Lung (tissue), 13 donors: ENCODE results near the gene SNRPB2. TPM values are rescaled to one million over a fixed set of nuclear protein-coding genes. Genes with fewer than 3 reads are reported as not detected.

Experiments
- ATAC-seq: fragments of 200-7000 bp; cut with Tn5 transposase; one replicate; pipeline ENCODE4 v1.9.1; 2020; ENCODE audit warnings: moderate number of reproducible peaks; ENCODE audit not compliant: insufficient read depth, low FRiP score
- DNase-seq, 3 donors: peaks; one replicate each; pipeline ENCODE4 v3.0.0-alpha.2; 2013 to 2017
- H3K27ac ChIP-seq, 2 donors: one replicate each; pipeline ENCODE4 v1.5.1; 2013; ENCODE audit warnings: mild to moderate bottlenecking in 2 of 2, moderate library complexity in 2 of 2, control low read depth in 1 of 2, inconsistent platforms in 1 of 2, low read depth in 1 of 2, low read length in 1 of 2
- H3K27me3 ChIP-seq, 3 donors: one replicate each; pipeline ENCODE4 v1.5.1; 2013; ENCODE audit warnings: low read length in 2 of 3; ENCODE audit not compliant: control insufficient read depth in 3 of 3, insufficient read depth in 3 of 3
- H3K36me3 ChIP-seq, 4 donors: one replicate each; pipeline ENCODE4 v1.5.1; 2013; ENCODE audit warnings: low read length in 4 of 4, mild to moderate bottlenecking in 1 of 4, moderate library complexity in 1 of 4; ENCODE audit not compliant: control insufficient read depth in 4 of 4, insufficient read depth in 4 of 4
- H3K4me1 ChIP-seq, 5 donors: one replicate each; pipeline ENCODE4 v1.5.1; 2013; ENCODE audit warnings: low read length in 5 of 5, mild to moderate bottlenecking in 2 of 5, moderate library complexity in 1 of 5; ENCODE audit not compliant: control insufficient read depth in 5 of 5, insufficient read depth in 5 of 5
- H3K4me3 ChIP-seq: one replicate; pipeline ENCODE4 v1.5.1; 2013; ENCODE audit warnings: mild to moderate bottlenecking, control low read depth, moderate library complexity
- H3K9ac ChIP-seq, 2 donors: one replicate each; pipeline ENCODE4 v1.5.1; 2013; ENCODE audit warnings: low read length in 2 of 2, control low read depth in 1 of 2; ENCODE audit not compliant: insufficient read depth in 1 of 2
- H3K9me3 ChIP-seq, 4 donors: one replicate each; pipeline ENCODE4 v1.5.1; 2013; ENCODE audit warnings: low read length in 3 of 4, mild to moderate bottlenecking in 1 of 4, moderate library complexity in 1 of 4; ENCODE audit not compliant: control insufficient read depth in 4 of 4, insufficient read depth in 3 of 4
- WGBS, 2 donors: extraction: QIAGEN DNeasy Blood & Tissue Kit; methylation state at CpG; one replicate each; pipeline ENCODE4 v1.1.7; 2013; 5-methylcytosine and 5-hydroxymethylcytosine counted together
- polyA plus RNA-seq, 2 donors: library from polyadenylated mRNA; stranded (reverse); fragments of 200-250 nt; gene quantifications; one replicate each; pipeline ENCODE4 v1.2.1, GENCODE V29; 2013
- small RNA-seq: library from RNA; depleted of rRNA; stranded (forward); fragments of <200 nt; gene quantifications from one replicate; pipeline ENCODE3, GENCODE V24; 2014; ENCODE audit warnings: low replicate concordance
- total RNA-seq, 2 donors: library from RNA; depleted of rRNA in 1 of 2; stranded (reverse); fragments of >200 nt in 1 of 2; gene quantifications; one replicate each; pipeline ENCODE4 v1.2.1, GENCODE V29; 2014 to 2021
- TF ChIP-seq, protein P1 (sequence below): IDR thresholded peaks from 2 replicates; pipeline ENCODE4 v1.5.1; 2012; ENCODE audit warnings: mild to moderate bottlenecking; ENCODE audit errors: control extremely low read depth, extremely low read depth
- donor health status: control.
- donor health status: control.
- donor health status: Bipolar disorder and iron deficiency.
- donor health status: healthy.
- donor health status: DM: yes; HTN: yes; CAD: no.

SNRPB2 gene
- total and polyA plus RNA-seq, 4 donors, result 36.4 to 67.2 (median 52.3) TPM

DNA sequence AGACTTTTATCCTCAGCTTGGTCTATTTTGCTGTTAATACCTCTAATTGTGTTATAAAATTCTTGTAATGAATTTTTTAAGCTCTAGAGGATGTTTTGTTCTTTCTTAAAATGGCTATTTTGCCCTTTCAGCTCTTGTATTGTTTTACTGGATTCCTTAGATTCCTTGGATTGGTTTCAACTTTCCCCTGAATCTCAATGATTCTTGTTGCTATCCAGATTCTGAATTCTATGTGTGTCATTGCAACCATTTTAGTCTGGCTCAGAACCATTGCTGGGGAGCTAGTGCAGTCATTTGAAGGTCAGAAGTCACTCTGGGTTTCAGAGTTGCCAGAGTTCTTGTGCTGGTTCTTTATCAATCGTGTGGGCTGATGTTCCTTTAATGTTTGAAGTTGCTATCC lies 55.4 kb downstream of the SNRPB2 start:
- 72 to 81% methylated on average over 1 of the region's 1 CpG for WGBS, 2 donors
- Histone ChIP-seq H3K27ac (no peak overlapping the region), H3K4me1 (no peaks in the 10 kb centered on the region), H3K9me3 (peaks cover 0 to 4% (median 0%) of the 10 kb centered on the region in 4 donors), H3K36me3 (no peaks in the 10 kb centered on the region), H3K4me3 (no peak overlapping the region), H3K9ac (no peak overlapping the region), H3K27me3 (no peaks in the 10 kb centered on the region)
- TF ChIP-seq, protein P1, sequence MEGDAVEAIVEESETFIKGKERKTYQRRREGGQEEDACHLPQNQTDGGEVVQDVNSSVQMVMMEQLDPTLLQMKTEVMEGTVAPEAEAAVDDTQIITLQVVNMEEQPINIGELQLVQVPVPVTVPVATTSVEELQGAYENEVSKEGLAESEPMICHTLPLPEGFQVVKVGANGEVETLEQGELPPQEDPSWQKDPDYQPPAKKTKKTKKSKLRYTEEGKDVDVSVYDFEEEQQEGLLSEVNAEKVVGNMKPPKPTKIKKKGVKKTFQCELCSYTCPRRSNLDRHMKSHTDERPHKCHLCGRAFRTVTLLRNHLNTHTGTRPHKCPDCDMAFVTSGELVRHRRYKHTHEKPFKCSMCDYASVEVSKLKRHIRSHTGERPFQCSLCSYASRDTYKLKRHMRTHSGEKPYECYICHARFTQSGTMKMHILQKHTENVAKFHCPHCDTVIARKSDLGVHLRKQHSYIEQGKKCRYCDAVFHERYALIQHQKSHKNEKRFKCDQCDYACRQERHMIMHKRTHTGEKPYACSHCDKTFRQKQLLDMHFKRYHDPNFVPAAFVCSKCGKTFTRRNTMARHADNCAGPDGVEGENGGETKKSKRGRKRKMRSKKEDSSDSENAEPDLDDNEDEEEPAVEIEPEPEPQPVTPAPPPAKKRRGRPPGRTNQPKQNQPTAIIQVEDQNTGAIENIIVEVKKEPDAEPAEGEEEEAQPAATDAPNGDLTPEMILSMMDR, result no peak
- DNase-seq, result peak in 1 of 3 donors; percentile 9
- no peak for ATAC-seq

Small RNAs within 50 kb of the gene (small RNA-seq; reads per million reads assigned to genes)
- not detected for gene AL135938.1

Other genes starting within 250 kb of the SNRPB2 start
- gene KIF16B, start 156.6 kb upstream of the SNRPB2 start, total RNA-seq, result 10 to 100 TPM; 11.9 to 20.3 TPM
- 1 to 10 TPM; 5.9 to 7.3 TPM for gene KIF16B, start 156.6 kb upstream of the SNRPB2 start, polyA plus RNA-seq
- not detected for gene OTOR, start 18.3 kb downstream of the SNRPB2 start, total RNA-seq
- gene OTOR, start 18.3 kb downstream of the SNRPB2 start, polyA plus RNA-seq, result not detected